T-helper 2 cell treated with Interferon-gamma antibody and Interleukin-4, amounts not matched to agents 100 ng/mL and 5 ng/mL, for 36 hours (primary cell): ENCODE results near the gene NINL. TPM values are rescaled to one million over a fixed set of nuclear protein-coding genes. Genes with fewer than 3 reads are reported as not detected.
"Not testable (repeated sequence)": the region's sequence is repeated elsewhere in the genome, so short reads cannot be mapped to it uniquely, and the experiment has no call there.

ENCODE experiments used
- intact Hi-C: fragments of 100-400 bp; cut with micrococcal nuclease; formaldehyde crosslinking; loops from one replicate; pipeline ENCODE4 v1.15.1; 2023
- total RNA-seq: library from RNA; stranded (reverse); gene quantifications from 2 replicates; pipeline ENCODE4 v1.2.3, GENCODE V29; 2022

Gene NINL
- total RNA-seq, 1 donor from 2014 or later, result 3.4 TPM

DNA sequence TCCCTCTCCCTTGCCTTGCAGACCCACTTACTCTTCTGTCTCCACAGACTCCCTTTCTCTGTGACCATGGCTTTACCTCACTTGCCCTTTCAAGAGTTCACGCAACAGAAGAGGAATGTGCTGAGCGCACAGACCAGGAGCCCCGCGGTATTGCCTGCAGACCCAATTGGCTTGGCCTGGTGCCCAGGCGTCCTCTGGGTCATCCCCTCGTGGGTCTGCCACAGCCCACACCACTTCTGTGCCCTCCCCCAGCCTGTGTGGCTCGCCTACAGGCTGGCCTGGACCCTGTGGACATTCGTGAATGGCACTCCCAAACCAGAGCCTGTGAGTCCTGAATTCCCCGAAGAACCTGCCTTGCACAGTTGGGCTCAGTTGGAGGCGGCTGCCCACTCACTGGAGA is 15.3 kb upstream of the NINL start:
- intact Hi-C loops, result no loop called here

DNA sequence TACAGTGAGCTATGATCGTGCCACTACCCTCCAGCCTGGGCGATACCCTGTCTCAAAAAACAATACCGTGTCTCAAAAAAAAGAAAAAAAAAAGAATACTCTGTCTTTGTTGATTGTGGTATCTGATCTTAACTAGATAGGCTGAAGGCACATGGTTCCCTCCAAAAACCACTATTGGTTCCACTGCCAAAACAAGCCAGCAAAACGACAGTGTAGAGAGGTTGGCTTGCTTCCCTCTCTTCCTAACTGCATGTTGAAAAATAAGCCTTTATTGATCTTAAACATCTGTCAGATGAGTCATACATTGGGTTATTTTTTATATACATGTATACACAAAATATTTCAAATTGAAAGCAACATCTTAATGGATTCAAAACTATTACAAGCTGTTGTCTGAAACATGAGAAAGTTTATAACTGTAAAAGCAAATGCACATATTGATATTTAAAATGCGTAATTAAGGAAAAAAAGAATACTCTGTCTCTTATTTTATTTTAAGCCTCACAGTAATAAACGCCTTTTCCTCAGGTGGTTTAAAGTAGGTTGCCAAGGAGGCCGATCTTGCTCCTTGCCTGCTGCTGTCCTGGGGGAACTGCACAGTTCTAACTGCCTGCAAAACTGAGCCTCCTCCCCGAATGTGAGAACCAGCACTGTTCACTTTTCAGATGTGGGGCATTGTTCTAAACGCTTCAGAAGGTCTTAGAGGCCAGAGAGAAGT is 7.0 kb upstream of the NINL start:
- intact Hi-C loops, result no loop called here

DNA sequence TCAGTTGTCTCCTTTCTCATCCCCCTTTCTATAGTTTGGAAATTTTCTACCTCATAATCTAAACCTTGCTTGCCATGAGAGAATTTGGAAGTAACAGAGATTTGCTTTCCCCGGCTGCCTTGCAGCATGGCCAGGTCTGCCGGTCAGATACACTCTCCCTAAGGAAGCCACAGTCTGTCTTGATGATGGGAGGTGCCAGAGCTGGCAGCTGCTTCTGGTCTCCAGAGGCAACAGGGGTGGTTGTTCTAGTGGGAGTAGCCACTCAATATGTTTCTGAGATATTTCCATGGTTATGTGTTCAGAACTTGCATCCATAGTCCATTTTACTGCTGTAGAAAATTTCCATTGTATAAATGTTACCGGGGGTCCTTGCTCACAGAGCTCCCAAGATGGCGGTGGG is 5.4 kb upstream of the NINL start:
- intact Hi-C loops, result not testable (repeated sequence)

DNA sequence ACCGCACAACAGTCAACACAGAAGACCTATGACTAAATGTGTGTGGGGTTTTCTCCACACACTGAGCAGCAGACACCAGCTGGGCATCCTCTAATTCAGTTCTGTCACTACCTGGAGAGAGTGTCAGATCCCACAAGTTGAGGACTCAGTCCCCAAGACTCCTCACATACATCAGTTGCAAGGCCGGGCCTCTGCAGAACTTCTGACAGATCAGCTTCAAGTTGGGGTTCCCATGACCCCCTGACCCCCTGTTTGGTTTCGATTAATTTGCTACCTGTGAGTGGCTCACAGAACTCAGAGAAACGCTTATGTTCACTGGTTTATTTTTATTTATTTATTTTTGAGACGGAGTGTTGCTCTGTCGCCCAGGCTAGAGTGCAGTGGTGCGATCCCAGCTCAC is 3.2 kb upstream of the NINL start:
- intact Hi-C loops, result no loop called here

DNA sequence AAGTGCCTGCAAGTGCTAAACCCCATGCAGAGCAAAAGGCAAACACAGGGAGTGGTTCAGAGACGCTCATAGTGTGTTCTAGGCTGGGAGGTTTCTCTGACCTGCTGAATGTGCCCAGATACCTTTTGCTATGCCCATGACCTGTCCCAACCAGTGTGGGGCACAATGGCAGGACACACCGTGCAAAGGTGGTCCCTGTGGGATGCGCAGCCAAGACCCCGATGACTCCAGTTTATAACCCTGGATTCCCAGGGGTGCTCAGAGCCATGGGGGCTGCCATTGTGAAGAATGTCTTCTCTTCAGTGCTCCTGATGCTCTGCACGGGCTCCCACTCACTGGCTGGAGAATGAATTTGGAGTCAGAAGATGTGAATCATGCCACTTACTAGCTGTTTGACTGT is 2.2 kb upstream of the NINL start:
- intact Hi-C loops, result no loop called here

DNA sequence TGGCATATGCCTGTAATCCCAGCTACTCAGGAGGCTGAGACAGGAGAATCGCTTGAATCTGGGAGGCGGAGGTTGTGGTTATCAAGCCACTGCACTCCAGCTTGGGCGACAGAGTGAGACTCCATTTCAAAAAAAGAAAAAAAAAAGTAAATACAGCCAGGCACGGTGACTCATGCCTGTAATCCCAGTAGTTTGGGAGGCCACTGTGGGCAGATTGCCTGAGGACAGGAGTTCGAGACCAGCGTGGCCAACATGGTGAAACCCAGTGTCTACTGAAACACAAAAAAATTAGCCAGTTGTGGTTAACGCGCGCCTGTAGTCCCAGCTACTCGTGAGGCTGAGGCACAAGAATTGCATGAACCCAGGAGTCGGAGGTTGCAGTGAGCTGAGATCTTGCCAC is 1.5 kb upstream of the NINL start:
- intact Hi-C loops, result no loop called here

DNA sequence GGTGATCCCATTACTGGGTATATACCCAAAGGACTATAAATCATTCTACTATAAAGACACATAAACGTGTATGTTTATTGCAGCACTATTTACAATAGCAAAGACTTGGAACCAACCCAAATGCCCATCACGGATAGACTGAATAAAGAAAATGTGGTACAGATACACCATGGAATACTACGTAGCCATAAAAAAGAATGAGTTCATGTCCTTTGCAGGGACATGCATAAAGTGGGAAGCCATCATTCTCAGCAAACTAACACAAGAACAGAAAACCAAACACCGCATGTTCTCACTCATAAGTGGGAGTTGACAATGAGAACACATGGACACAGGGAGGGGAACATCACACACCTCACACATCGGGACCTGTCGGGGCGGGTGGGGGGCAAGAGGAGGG is 1.7 kb downstream of the NINL start:
- intact Hi-C loops, result loop anchor here (1.0 kb wide), 1 partner anchor 113 kb away; the partner anchor contains the start of gene ZNF337

DNA sequence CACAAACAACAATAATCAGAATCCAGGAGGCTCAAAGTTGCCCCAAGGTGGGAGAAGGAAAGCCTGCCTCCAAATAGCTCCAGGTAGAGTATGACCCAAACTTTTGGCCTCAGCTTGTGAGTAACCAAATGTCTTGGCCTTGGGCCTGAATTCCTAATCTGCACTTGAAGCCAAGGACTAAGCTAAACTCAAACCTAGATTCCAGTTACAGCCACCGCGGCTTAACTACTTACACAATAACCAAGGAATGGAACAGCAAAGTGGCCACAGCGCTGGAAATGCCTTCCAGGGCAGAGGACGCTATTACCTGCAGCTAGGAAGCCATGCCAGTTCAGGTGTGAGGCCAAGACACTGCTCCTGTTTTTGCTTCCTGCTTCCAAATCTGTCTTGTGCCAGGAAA is 4.6 kb downstream of the NINL start:
- intact Hi-C loops, result no loop called here

DNA sequence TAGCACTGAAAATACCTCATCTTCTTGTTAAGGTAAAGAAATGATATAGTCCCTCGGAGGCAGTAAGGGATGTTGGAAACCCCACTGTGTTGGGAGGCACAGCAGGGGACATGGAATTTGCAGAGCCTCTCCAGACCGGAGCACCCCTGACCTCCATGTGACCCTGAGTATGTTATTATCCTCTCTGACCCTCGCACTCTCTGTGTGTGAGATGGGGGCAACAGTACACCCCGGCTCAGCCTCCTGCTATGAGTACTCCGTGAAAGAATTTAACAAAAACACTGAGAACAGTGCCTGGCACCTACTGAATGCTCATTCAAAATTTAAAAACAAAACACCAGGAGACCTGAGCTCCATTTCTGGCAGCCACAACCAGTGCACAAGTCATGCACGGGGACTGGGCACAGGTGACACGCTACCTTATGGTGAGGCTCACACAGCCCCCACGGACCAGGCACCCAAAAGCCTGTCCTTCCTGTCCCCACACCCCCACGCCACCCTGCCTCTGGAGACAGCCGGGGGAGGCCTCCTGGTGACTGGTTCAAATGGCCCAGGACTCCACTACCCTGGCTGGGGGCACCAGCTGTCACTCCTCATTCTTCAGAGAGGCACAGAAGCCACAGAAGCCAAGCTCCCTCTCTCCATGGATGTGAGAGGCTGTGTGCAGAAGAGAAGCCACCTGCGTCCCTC is 6.1 kb downstream of the NINL start:
- intact Hi-C loops, result loop anchor here (10.0 kb wide), 1 partner anchor 84 kb away; no protein-coding TSS in a partner anchor

DNA sequence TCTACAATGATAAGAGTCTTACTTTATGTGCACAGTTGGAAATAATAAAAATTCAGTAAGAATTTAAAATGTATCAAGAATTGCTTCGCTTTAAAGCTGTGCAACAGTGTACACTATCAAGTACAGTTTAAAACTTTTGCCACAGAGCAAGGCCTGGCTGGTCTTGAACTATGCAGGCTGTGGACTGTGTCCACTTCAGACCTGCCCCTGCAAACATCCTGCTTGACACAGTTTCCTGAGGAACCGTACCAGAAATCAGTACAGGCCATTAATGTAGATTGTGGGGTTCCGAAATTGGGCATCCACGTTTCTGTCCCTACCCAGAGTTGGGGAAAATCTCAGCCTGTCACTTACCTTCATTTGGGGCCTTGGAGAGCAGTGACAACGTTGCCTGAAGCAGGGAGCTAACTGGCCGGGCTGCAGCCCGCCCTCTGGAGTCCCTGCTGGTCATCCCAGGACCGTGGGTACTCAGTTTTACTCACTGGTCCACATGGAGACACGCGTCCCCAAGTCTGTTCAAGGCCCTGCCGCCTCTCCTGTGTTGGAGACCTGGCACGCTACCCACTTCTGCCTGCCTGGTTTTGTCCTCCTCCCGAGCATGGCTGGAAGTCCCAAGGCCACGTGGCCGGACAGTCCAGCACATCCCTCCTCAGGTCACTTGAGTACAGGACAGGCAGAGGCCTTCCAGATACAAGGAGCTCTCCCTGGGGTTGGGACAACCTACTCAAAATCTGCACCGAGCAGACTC is 8.4 kb downstream of the NINL start:
- intact Hi-C loops, result loop anchor here (10.0 kb wide), 1 partner anchor 82 kb away; no protein-coding TSS in a partner anchor

DNA sequence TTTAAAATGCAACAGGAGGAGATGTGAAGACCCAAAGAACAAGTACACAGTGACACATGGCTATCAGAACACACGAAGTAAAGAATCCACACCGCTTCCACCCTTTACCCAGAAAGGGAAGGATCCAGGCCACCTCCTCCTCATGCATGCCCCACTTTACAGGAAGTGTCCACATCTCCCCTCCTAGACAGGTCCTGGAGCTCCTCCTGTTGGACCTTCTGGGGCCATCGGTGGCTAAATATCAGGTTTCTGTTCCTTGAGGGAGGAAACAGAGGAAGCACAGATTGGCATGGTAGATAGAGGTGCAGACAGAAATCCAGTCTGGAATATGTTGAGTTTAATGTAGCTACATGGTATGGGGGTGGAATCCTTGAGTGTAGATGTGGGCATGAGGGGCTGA is 10.9 kb downstream of the NINL start:
- intact Hi-C loops, result loop anchor here (10.0 kb wide), 1 partner anchor 80 kb away; no protein-coding TSS in a partner anchor

DNA sequence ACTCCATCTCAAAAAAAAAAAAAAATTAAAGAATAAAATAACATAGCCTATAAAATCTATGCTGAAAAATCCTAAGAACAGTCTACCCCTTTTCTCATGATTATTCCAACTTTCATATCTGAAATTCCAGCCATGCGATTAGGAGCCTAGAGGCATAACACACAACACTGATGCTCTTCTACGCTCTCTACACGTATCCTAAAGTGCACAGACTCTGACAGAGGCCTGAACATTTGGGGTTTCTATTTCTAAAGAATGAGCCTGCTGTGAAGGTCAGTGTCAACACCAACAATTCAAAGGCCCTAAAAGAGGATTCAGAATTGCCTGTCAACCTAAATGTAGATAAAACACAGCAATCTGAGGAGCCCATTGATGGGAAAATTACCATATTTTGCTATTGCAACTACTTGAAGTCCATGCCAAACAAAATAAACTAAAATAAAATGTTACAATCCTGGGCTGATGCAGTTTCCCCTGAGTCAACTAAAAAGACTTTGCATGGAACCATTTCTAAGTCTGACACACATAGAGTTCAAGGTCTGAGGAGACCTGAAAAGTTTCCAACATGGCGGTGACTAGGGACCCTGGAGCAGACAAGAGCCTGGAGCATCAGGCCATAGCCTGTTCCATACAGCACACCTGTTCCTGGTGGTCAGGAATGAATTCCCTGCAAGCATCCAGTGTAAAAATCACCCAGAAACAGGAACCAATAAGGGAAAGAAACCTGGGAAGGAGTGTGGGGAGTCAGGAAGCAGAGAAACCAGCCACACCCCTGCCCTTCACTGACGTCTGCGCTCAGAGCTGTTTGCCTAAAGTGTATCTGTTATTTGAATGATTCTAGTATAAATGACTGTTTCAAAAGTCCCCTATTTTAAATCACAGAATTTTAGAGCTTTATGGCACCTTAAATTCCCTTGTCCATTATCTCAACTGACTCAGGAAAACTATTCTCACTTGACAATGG is 11.8 kb downstream of the NINL start:
- intact Hi-C loops, result loop anchor here (10.0 kb wide), 1 partner anchor 79 kb away; no protein-coding TSS in a partner anchor

DNA sequence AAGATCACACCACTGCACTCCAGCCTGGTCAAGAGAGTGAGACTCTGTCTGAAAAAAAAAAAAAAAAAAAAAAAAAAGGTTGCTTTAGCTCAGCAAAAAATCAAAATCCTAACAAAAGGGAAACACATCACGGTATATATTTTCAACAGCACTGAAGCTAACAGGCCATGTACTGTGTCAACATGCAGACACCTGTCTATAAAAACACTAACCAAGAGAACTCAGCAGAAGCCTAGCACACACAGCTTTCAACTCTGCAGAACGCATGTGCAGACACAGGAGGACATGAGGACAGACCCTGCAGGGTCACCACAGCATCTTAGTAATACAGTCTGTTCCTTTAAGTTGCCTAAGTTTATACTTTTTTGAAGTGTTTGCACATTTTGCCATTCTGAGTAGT is 13.5 kb downstream of the NINL start:
- intact Hi-C loops, result loop anchor here (10.0 kb wide), 1 partner anchor 77 kb away; no protein-coding TSS in a partner anchor

DNA sequence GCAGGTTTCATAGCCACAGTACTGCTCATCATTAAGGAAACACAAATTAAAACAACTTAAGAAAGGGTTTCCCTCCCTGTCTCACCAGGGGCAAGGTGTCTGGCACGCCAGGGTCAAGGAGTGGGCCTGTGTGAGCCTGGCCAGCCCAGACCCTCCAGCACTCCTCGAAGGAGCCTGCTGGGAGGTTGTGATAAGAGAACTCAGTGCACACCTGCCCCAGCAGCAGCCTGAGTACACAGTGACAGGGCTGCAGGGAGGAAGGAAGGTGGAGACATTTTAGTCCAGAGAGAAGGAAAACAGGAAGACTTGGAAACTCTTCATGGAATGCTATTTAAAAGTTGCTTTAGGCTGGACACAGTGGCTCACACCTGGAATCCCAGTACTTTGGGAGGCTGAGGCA is 14.1 kb downstream of the NINL start:
- intact Hi-C loops, result loop anchor here (10.0 kb wide), 1 partner anchor 76 kb away; no protein-coding TSS in a partner anchor

DNA sequence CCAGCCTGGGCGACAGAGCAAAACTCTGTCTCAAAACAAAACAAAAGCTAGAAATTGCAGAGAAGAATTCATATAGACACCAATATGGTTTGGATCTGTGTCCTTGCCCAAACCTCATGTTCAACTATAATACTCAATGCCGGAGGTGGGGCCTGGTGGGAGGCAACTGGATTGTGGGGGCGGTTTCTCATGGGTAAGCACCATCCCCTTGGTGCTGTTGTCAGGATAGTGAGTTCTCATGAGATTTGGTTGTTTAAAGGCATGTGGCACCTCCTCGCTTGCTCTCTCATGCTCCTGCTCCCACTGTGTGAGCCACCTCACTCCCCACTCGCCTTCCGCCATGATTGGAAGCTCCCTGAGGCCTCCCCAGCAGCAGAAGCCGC is 15.2 kb downstream of the NINL start:
- intact Hi-C loops, result loop anchor here (10.0 kb wide), 1 partner anchor 75 kb away; no protein-coding TSS in a partner anchor

DNA sequence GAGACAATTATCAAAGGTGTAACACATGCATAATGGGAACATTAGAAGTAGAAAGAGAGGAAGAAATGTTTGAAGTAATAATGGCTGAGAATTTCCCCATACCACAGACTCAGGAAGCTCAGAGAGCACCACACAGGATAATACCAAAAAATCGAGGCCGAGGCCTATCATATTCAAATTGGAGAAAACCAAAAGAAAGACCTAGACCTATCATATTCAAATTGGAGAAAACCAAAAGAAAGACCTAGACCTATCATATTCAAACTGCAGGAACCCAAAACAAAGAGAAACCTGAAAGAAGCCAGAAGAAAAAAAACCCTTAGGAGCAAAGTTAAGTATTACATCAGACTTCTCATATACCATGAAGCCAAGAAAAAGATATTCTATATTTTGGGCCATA is 18.0 kb downstream of the NINL start:
- intact Hi-C loops, result no loop called here

DNA sequence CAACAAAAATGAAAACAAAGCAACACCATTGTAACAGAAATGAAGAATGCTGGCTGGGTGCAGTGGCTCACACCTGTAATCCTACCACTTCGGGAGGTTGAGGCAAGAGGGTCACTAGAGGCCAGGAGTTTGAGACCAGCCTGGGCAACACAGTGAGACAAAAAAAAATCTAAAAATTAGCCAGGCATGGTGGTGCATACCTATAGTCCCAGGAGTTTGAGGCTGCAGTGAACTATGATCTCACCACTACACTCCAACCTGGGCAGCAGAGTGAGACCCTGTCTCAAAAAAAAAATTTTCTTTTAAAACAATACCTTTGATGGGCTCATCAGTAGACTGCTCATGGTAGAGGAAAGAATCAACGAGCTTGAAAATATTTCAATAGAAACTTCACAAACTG is 18.5 kb downstream of the NINL start:
- intact Hi-C loops, result no loop called here

DNA sequence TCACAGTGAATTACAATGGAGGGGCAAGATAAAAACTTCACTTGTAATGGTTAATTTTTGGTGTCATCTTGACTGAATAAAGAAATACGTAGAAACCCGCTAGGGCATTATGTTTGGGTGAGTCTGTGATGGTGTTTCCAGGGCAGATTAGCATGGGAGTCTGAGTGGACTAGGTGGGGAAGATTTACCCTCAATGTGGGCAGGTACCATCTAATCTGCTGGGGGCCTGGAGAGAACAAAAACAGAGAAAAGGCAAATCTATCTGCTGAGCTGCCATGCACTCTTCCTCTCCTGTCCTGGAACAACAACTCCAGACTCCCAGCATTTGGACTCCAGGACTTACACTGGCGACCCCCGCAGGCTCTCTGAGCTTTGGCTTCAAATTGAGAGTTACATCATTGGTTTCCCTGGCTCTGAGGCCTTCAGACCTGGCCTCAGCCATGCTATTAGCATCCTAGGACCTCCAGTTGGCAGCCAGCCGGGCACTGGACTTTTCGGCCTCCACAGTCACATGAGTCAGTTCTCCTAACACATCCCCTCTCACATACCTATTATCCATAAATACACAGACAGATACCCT is 19.7 kb downstream of the NINL start:
- intact Hi-C loops, result no loop called here

DNA sequence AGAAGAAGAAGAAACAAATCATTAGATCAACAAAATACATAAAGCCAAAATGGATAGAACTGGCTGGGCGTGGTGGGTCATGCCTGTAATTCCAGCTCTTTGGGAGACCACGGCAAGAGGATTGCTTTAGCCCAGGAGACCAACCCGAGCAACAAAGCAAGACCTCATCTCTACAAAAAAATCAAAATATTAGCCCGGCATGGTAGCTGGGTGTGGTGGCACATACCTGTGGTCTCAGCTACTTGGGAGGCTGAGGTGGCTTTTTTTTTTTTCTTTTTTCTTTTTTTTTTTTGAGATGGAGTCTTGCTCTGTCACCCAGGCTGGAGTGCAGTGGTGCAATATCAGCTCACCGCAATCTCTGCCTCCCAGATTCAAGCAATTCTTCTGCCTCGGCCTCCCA is 21.5 kb downstream of the NINL start:
- intact Hi-C loops, result no loop called here

DNA sequence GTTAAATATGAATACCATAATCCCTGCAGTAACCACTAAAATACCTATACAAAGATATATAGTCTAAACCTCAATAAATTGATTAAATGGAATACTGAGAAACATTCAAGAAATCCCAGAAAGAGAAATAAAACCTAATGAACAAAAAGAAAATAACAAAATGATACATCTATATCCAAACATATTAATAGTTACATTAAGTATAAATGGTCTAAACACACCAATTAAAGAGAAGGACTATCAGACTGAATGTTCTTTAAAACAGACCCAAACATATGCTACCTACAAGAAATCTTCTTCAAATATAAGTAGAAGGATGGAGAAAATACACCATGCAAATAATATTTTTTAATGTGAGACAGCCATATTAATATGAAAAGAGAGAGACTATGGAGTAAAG is 22.0 kb downstream of the NINL start:
- intact Hi-C loops, result no loop called here
